Measurements from ENCODE around the gene ITGA5.
"Not testable (repeated sequence)": the region's sequence is repeated elsewhere in the genome, so short reads cannot be mapped to it uniquely, and the experiment has no call there.

ITGA5 gene

DNA sequence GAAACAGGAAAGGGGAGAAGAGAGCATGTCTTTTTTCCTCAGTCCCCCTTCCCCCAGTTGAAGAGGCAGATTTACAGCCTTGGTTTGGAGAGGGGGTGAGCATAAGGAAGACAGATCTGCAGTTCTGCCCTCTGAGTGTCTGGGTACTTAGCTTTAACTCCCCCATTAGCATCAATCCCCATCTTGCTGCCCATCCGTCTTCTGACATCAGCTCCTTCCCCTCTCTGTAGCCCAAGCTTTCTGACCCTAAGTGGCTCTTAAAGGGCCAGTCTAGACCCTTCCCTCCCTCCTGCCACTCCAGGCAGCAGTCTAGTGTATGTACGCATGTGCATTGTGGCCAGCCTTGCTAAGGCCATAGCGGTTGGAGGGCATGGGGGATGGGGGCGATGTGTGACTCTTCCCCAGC lies 62.1 kb downstream of the ITGA5 start:
- H3K4me3 ChIP-seq (ENCODE audit: low read depth, low read length): no peak overlapping the region
- TF ChIP-seq, protein P1, sequence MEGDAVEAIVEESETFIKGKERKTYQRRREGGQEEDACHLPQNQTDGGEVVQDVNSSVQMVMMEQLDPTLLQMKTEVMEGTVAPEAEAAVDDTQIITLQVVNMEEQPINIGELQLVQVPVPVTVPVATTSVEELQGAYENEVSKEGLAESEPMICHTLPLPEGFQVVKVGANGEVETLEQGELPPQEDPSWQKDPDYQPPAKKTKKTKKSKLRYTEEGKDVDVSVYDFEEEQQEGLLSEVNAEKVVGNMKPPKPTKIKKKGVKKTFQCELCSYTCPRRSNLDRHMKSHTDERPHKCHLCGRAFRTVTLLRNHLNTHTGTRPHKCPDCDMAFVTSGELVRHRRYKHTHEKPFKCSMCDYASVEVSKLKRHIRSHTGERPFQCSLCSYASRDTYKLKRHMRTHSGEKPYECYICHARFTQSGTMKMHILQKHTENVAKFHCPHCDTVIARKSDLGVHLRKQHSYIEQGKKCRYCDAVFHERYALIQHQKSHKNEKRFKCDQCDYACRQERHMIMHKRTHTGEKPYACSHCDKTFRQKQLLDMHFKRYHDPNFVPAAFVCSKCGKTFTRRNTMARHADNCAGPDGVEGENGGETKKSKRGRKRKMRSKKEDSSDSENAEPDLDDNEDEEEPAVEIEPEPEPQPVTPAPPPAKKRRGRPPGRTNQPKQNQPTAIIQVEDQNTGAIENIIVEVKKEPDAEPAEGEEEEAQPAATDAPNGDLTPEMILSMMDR (IDR thresholded peaks at IDR 0.05; ENCODE audit: borderline replicate concordance, insufficient read depth, low read depth, low read length): no peak

DNA sequence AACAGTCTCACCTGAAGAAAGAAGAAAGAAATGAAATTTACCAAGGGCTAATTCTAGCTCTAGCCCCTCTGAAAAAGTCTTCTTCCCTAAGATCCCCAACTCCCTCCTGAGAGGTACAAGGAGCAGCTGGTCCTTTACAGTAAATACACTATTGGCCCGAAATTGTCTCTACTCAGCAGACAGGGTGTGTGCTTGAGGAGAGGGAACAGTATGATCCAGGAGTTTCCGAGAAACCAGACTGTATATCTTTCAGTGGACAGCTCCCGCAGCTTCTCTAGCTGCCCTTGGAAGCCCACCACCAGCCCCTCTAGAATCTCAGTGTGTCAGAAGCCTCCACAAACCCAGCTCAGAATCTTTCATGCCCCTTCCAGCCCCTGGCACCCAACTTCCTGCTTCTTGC lies 62.8 kb downstream of the ITGA5 start:
- no peak overlapping the region for H3K4me3 ChIP-seq (ENCODE audit: low read depth, low read length)
- TF ChIP-seq, protein P1 (IDR thresholded peaks at IDR 0.05; ENCODE audit: borderline replicate concordance, insufficient read depth, low read depth, low read length): no peak

- TF ChIP-seq, protein P1 (IDR thresholded peaks at IDR 0.05; ENCODE audit: borderline replicate concordance, insufficient read depth, low read depth, low read length): no peak
These were observed 63.8 kb downstream of the ITGA5 start for GRCh38 chr12:54355104-54355815.

DNA sequence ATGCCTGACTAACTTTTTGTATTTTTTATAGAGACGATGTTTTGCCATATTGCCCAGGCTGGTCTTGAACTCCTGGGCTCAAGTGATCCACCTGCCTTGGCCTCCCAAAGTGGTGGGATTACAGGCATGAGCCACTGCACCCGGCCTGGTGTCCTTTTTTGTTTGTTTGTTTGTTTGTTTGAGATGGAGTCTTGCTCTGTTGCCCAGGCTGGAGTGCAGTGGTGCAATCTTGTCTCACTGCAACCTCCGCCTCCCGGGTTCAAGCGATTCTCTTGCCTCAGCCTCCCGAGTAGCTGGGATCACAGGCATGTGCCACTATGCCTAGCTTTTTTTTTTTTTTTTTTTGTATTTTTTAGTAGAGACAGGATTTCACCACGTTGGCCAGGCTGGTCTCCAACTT lies 64.8 kb downstream of the ITGA5 start:
- H3K4me3 ChIP-seq (ENCODE audit: low read depth, low read length): not testable (repeated sequence)

More at GRCh38 chr12:54355104-54355815, 63.8 kb downstream of the ITGA5 start:
- no peak overlapping the region for H3K4me3 ChIP-seq (ENCODE audit: low read depth, low read length)

DNA sequence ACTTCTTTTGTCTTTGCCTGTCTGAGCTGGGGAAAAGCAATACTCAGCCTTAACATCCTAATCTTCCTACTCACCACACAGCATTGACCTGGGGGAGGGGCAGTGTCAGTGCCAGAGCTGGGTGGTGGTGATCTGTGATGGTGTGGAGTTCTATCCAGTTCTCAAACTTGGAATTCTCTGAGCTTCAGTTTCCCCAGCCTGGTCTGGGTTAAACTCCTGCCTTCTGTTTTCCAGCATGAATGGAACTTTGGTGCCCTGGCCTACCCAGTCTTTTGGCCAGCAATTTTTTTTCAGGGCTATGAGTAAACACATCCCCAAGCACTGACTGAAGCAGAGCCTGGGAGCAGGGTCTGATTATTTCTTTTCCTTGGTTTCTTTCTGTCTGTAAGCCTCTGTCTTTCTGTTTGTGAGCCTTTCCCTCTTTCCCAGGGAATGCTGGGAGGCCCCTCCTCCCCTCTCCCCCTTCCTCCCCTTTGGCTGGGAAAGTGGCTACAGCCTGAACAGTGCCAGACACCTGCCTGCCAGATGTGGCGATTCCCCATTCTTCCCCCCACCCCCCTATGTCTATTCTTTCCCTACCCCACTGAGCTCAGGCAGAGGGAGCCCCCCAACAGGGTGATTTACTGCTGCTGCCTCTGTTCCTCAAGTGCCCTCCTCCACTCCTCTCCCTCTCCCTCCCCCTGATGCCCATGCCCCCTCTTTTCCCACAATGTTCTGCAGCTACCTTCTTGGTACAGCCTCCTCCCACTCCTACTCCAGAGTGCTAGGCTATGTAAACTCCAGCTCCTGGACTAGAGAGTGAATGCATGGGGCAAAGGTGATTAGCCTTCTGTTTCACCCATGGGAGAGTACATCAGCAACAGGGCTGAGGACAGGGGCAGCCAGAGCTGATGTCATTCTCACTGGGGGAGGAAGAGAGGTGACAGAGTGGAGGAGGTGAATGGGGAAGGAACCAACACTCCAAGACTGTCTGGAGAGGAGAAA lies 65.9 kb downstream of the ITGA5 start:
- H3K4me3 ChIP-seq (ENCODE audit: low read depth, low read length): no peak overlapping the region
- TF ChIP-seq, protein P1 (IDR thresholded peaks at IDR 0.05; ENCODE audit: borderline replicate concordance, insufficient read depth, low read depth, low read length): no peak

DNA sequence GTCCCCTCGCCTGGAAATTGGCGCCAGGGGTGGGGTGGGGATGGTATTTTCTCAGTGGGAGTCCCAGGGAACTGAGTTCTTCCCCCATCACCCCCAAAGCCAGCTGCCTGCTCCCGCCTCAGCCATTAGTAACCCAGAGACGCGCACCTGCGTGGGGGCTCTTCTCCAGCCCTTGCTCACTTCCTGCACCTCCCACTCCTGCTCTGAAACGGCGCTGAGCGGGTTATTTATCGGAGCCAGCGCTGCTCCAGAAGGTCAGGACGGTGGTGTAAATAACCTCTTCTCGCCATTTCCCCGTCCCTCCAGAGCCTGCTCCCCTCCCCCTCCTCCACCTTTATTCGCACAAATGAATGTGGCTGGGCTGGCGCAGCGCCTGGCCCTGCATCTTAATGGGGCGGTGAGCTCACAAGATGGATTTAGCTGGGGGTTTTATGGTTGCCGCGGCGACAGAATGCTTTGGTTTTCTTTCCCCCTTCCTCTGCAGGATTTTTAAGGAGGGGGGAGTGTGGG lies 67.0 kb downstream of the ITGA5 start:
- H3K4me3 ChIP-seq (ENCODE audit: low read depth, low read length): no peak overlapping the region
- TF ChIP-seq, protein P1 (IDR thresholded peaks at IDR 0.05; ENCODE audit: borderline replicate concordance, insufficient read depth, low read depth, low read length): no peak

- H3K4me3 ChIP-seq (ENCODE audit: low read depth, low read length): no peak overlapping the region
- TF ChIP-seq, protein P1 (IDR thresholded peaks at IDR 0.05; ENCODE audit: borderline replicate concordance, insufficient read depth, low read depth, low read length): no peak
These were observed 67.7 kb downstream of the ITGA5 start for GRCh38 chr12:54351341-54351740.
